PFSK-1 (cell line): ENCODE measurements around the gene PPM1D.

Experiments used
- POLR2AphosphoS5 ChIP-seq: IDR thresholded peaks from 2 replicates; pipeline ENCODE4 v1.6.1; 2012; ENCODE audit warnings: low read depth, mild to moderate bottlenecking, control low read depth, low read length, moderate library complexity
- TAF1 ChIP-seq: IDR thresholded peaks from 2 replicates; pipeline ENCODE4 v1.6.1; 2012; ENCODE audit warnings: low read length, control low read depth, borderline replicate concordance; ENCODE audit not compliant: insufficient read depth
- TF ChIP-seq, protein P1 (sequence below), 2 experiments: IDR thresholded peaks; 2 replicates each; pipeline versions ENCODE4 v1.6.1 to v1.8.0; 2011 to 2012; ENCODE audit warnings: low read depth in 2 of 2, low read length in 2 of 2, control low read depth in 1 of 2, inconsistent platforms in 1 of 2, mild to moderate bottlenecking in 1 of 2, moderate library complexity in 1 of 2; ENCODE audit not compliant: insufficient read depth in 1 of 2

DNA sequence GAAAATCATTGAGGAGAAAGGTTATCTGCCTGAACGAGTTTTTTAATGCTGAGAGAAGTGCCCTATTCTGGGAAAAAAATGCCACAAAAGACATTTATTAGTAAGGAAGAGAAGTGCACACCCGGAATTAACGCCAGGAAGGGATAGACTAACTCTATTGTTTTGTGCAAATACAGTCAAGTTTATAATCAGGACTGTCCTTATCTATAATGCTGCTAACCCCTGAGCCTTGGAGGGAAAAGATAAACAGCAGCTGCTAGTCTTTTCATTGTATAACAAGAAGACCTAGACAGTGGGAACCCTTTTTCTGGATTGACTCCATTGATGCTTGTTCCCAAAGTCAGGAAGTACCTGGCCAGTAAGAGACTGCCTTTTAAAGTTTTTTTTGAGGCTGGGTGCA, 104.2 kb downstream of the PPM1D start:
- TF ChIP-seq POLR2AphosphoS5 (no peak), TAF1 (no peak)
- TF ChIP-seq, protein P1, sequence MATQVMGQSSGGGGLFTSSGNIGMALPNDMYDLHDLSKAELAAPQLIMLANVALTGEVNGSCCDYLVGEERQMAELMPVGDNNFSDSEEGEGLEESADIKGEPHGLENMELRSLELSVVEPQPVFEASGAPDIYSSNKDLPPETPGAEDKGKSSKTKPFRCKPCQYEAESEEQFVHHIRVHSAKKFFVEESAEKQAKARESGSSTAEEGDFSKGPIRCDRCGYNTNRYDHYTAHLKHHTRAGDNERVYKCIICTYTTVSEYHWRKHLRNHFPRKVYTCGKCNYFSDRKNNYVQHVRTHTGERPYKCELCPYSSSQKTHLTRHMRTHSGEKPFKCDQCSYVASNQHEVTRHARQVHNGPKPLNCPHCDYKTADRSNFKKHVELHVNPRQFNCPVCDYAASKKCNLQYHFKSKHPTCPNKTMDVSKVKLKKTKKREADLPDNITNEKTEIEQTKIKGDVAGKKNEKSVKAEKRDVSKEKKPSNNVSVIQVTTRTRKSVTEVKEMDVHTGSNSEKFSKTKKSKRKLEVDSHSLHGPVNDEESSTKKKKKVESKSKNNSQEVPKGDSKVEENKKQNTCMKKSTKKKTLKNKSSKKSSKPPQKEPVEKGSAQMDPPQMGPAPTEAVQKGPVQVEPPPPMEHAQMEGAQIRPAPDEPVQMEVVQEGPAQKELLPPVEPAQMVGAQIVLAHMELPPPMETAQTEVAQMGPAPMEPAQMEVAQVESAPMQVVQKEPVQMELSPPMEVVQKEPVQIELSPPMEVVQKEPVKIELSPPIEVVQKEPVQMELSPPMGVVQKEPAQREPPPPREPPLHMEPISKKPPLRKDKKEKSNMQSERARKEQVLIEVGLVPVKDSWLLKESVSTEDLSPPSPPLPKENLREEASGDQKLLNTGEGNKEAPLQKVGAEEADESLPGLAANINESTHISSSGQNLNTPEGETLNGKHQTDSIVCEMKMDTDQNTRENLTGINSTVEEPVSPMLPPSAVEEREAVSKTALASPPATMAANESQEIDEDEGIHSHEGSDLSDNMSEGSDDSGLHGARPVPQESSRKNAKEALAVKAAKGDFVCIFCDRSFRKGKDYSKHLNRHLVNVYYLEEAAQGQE (IDR thresholded peaks at IDR 0.05; ENCODE audit: insufficient read depth in 1 of 2, low read depth in 2 of 2, low read length in 2 of 2), result no peak
